GM19455 (cell line): Measurements from ENCODE around the gene RPL35.
"Not testable (repeated sequence)": the region's sequence is repeated elsewhere in the genome, so short reads cannot be mapped to it uniquely, and the experiment has no call there.

ENCODE experiments used
- ATAC-seq: cut with Tn5 transposase; IDR thresholded peaks from one replicate; pipeline ENCODE4 v1.9.1; 2021; ENCODE audit not compliant: unreplicated experiment

The RPL35 gene

DNA sequence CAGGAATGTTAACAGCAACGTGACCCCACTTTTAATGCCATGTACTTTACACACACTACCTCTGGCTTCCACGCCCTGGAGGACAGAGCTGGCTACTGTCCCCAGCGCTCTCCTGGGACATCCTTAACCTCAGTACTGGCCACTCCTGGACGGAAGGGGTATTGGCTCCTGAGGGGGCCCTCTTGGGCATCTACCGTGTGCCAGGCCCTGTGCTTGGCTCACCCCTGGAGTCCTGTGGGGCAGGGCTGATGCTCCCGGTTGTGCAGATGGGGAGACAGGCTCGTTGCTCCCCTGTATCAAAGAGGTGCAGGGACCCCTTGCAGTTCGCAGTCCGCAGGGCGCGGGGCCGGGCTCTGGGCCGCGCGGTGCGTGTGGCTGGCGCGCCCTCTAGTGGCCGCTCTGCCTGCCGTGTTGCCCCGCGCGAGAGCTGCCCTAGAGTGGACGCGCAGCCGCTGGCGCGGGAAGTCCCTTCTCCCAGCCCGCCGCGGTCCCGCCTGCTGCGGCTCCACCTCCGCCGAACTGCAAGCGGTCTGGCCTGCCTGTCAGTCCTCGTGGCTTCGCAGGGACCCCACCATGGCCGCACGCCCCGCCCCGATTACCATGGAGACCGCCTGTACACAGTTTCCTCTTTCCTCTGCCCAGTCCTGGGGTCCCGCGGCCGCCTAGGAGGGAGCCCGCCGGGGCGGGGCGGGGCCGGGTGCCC is 8.8 kb downstream of the RPL35 start, which contains the start of gene WDR38:
TSS of gene WDR38 (plus strand) at position 632 of the 703 bp plus-strand sequence. CDS start 72 bp downstream, outside the sequence.
- ATAC-seq = peak; percentile 68

DNA sequence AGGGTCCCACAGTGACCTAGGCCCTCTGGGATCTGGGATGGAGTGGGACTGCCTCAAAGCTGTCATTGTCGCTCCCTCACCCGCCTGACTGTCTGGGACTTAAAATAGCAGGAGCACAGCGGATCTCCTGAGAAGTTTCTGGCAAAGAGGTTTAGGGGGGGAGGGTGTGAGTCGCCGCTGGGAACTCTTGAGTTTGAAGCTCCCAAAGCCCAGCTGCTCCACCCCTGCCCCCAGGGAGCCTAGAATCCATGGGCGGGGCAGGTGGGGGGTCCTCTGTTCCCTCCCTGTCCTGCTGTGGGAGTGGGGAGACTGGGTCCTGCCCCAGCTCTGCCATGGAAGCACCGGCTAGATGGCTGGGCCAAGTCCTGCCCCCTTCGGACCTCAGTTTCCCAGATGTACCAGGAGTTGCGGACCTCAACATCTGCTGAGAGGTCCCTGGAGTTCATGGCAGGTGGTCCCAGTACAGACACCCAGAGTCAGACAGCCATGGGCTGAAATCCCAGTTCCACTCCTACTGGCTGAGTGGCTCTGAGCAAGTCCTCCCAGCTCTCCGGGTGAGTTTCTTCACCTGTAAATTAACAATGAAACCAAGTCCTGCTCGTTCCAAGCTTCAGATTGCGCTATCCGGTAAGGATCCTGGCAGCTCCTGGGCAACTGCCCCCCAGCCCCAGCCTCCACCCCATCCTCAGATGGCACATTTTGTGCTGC is 9.5 kb downstream of the RPL35 start:
- ATAC-seq = no peak

DNA sequence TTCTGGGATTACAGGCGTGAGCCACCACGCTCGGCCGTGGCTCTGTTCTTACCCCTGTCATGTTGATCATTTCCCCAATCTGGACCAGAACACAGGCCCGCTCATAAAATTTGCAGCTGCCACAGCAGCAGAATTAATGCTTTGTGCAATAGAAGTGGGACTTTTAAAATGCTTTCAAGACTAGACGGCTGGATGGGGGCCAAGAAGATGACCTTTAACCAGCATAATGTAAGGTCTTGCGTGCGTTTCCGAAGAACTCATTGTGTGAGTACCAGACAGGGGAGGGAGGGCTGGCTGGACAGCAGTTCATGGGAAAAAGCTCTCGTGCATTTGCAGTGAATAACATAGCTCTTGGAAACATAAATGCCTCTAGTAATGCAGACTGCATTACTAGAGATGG is 12.0 kb downstream of the RPL35 start:
- no peak for ATAC-seq

DNA sequence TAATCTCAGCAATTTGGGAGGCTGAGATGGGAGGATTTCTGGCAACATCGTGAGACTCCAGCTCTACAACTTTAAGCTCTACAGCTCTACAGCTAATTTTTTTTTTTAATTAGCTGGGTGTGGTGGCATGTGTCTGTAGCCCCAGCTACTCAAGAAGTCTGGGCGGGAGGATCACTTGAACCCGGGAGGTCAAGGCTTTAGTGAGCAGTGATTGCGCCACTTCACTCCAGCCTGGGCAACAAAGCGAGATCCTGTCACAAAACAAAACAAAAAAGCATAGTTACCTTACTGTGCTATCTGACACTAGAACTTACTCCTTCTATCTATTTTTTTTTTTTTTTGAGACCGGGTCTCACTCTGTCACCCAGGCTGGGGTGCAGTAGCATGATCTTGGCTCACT is 14.8 kb downstream of the RPL35 start:
- no peak for ATAC-seq

DNA sequence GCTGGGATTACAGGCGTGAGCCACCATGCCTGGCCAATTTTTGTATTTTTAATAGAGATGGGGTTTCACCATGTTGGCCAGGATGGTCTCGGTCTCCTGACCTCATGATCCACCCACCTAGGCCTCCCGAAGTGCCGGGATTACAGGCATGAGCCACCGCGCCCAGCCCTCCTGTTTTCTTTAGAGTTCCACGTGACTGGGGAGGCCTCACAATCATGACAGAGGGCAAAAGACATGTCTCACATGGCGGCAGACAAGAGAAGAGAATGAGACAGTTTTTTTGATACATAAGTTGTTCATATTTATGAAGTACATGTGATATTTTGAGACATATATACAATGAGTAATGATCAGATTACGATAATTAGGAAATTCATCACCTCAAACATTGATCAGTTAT is 15.3 kb downstream of the RPL35 start:
- ATAC-seq = not testable (repeated sequence)

DNA sequence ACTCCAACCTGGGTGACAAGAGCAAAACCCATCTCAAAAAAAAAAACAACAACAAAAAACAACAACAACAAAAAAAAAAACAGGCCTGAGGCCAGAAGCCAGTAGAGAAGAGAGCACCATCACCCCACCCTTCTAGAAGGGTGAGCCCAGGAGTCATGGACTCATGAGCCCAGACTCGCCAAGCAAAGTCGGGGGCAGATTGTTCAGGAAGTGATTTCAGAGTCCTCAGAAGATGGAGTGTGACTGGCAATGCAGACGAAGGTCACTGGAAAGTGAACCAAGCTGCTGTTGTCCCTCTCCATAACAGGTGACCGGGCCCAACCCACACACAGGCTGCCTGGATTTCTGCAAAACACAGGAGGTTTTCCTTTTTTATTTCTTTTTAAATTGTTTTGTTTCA is 17.5 kb downstream of the RPL35 start:
- no peak for ATAC-seq

DNA sequence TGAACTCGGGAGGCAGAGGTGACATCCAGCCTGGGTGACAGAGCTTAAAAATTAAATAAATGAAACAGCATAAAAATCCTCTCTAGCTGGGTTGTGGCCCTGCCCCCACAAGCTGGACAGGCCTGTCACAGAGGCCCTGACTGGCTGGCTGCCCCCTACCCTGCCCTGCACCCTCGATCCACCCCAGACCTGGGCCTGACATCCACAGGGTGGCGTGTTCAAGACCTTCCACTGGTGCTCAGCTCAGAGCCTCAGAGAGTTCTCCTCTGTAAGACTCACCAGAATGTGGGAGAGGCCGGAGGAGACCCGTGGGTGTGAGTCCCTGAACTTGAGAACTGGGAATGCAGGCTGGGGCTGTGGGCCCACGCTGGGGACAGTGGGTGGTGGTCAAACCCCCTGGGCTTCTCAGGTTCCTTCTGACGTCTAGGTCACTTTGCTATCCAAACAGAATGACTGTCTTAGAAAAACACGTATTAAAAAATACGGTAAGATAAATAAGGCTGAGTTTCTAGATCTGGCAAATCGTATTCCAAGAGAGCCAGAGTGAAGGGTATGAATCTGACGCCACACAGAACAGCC is 18.2 kb downstream of the RPL35 start:
- ATAC-seq = no peak

DNA sequence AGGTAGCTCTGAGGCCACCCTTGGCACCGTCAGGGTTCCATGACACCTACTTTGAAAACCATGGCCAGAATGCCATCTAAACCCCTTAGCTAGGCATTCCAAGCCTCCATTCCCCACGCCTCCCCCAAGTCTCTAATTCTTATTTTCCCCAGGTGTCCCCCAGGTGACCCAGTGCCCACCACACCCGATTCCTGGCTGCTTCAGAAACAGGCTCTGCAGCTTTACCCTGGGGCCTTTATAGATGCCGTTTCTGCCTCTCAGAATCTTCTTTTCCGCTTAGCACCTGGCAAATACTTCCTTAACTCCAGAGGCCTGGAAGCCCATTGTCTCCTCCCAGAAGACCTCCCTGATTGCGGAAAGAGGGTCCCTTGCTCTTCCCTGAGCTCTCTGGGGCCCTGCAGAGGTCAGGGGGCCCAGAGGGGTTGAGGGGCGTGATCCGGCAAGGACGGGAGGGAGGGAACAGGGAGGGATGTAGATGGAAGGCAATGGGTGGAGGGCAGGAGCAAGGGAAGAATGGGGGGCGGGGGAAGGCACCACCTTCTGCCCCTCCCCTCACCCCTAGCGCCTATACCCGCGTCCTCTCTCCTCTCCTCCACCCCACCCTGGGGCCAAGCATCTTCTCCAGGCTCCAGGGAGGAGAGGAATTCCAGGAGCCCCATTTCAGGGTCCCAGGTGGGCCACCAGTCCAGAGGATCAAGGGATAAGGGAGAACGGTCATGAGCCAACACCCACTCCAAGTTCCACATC is 20.5 kb downstream of the RPL35 start:
- ATAC-seq = no peak

DNA sequence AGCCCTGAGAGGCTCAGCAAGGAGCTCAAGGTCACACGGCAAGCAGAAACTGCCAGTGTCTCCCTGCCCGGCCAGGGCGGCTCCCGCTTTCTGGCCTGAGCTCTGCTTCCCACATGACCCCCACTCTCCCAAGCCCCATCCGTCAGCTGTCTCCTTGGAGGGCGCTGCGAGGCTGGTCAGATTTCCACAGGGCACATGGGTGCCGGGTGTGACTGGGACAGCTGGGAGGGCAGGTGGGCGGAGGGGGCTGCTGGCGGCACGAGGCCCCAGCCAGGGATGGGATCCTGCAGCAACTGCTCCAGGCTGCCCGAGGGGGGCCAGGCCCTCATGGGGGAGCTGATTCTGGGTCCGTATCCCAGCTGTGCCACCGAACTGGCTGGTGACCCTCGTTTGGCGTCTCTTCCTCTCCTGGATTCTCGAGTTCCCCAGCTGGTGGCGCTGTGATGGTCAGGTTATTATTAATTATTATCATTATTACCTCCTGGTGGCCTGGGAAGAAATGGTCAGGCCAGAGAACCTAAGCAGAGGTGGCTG is 21.4 kb downstream of the RPL35 start:
- ATAC-seq = no peak

DNA sequence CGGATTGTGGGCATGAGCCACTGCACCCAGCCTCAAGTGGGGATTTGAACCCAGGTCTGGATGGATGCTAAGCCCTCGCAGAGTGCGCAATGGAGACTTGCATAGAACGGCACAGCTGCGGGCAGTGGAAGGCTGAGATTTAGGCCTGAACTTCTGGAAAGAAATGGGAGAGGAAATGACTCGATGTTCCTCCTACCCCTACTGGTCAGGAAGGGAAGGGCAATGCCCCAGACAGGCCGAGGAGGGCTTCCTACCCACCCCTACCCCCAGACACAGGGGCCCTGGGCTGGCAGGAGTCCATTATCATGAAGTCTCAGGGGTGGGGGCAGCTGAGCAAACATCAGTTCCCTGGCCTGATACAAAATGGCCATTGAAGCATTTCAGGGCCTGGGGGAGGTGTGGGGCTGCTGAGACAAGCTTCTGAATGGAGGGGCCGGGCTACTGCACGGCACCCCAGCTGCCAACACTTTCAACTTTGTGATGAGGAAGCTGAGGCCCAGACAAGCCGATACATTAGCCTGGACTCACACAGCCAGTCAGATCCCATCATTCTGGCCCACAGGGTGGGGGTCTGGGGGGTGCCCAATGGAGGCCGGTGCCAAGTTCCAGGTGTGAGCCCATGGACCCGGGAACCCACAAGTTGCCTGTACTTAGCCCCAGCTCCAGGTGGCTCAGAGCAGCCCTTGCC is 22.0 kb downstream of the RPL35 start:
- no peak for ATAC-seq

DNA sequence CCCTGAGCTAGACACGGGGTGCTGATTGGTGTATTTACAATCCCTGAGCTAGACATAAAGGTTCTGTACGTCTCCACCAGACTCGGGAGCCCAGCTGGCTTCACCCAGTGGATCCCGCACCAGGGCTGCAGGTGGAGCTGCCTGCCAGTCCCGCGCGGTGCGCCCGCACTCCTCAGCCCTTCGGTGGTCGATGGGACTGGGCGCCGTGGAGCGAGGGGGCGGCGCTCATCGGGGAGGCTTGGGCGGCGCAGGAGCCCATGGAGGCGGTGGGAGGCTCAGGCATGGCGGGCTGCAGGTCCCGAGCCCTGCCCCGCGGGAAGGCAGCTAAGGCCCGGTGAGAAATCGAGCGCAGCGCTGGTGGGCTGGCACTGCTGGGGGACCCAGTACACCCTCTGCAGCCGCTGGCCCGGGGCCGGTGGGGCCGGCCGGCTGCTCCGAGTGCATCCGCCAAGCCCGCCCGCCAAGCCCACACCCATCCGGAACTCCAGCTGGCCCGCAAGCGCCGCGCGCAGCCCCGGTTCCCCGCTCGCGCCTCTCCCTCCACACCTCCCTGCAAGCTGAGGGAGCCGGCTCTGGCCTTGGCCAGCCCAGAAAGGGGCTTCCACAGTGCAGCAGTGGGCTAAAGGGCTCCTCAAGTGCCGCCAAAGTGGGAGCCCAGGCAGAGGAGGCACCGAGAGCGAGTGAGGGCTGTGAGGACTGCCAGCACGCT is 23.0 kb downstream of the RPL35 start:
- not testable (repeated sequence) for ATAC-seq

DNA sequence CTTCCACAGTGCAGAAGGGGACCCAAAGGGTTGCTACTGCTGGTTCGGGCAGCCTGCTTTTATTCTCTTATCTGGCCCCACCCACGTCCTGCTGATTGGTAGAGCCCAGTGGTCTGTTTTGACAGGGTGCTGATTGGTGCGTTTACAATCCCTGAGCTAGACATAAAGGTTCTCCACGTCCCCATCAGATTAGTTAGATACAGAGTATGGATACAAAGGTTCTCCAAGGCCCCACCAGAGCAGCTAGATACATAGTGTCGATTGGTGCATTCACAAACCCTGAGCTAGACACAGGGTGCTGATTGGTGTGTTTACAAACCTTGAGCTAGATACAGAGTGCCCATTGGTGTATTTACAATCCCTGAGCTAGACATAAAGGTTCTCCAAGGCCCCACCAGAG is 23.6 kb downstream of the RPL35 start:
- not testable (repeated sequence) for ATAC-seq

DNA sequence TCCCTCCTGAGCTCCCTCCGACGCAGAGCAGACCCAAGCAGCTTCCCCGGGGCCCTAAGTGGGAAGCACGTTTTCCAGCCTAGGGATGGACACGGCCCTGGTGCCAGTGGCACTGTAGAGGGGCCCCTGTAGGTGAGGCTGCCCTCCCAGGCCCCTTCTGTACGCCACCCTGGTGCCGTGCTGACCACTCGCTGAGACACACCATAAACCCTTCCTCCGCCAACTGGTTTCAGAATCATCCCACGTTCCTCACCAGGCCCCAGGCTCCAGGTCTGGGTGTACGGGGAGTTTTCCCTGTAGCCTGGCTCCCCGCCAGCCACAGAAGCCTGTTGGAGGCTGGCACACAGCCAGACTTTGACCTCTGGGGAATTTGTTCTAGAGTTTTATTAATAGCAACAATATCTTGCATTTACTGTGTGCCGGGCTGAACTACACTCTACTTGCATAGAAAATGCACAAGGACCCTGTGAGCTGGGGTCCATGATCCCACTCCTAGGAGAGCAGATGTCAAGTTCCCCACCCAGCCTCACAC is 26.7 kb downstream of the RPL35 start:
- no peak for ATAC-seq

DNA sequence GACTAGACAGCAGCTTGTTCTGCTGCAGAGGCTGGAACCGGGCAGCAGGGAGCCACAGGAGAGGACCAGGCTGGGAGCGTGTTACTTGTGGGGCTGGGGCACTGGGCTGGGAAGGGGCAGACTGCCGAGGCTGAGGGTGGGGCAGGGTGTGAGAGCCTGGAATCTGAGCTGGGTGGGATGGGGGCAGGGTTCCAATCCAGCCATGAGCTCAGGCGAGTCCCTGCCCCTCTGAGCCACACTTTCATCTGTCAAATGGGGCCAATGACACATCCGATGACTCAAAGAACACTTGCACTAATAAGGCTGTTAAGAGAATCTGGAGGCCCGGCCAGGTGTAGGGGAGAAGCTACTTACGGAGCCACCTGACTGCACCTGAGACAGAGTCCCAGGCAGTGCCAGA is 27.2 kb downstream of the RPL35 start:
- ATAC-seq = no peak

DNA sequence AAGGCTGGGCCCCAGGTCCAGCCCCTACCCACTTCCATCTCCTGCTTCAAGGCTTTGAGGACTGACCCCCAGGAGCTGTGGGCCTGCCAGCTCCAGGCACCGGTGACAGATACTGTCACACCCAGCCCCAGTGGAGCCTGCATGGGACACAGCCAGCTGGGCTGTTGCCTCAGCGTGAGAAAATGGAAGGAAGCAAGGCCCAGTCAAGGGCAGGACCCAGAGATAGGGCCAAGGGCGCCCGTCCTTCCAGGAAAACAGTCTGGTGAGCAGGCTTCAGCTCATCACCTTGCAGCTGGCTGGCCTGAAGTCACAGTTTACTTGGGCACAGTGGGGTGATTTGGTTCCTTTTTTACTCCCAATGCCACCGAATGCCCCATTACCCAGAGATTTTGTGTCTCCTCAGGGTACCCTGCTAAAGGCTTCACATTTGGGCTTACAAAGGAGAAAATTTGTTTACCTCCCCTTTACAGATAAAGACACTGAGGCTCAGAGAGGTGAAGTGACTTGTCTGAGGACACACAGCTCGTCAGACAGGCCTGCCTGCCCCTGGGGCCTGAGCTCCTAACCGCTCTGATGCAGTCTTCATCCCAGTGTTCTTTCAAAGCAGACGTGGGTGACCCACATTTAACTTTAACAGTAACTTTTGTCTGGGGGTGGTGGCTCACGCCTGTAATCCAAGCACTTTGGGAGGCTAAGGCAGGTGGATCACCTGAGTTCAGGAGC is 30.0 kb downstream of the RPL35 start:
- ATAC-seq = no peak

DNA sequence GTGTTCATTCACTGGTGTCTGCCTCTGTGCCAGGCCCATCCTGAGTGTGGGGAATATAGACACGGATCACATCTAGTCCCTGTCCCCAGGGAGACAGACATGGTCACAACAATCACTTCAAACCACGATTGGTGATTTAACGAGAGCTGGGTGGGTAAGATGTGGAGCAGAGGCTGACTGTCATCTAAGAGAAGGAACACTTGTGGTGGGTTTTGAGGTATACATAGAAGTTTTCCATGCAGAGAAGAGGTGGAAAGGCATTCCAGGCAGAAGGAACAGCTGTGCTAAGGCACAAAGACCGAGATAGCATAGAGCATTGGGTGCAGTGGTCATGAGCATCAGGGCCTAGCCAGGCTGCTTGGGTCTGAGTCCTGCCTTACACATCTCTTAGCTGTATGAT is 31.2 kb downstream of the RPL35 start:
- no peak for ATAC-seq

DNA sequence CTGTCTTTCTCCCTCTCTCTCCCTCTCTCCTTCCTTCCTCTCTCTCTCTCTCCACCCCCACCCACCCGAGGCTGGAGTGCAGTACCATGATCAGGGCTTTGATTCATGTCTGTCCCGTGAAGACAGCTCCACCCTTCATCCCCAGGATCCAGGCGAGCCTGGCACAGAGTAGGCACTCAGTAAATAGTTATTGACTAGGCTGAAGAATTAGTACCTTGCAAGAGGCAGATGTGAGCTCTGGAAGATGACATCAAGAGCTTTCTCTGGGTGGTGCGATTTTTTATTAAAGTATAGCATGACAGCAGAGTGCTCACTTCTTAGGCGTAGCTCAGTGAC is 32.5 kb downstream of the RPL35 start:
- ATAC-seq = no peak

DNA sequence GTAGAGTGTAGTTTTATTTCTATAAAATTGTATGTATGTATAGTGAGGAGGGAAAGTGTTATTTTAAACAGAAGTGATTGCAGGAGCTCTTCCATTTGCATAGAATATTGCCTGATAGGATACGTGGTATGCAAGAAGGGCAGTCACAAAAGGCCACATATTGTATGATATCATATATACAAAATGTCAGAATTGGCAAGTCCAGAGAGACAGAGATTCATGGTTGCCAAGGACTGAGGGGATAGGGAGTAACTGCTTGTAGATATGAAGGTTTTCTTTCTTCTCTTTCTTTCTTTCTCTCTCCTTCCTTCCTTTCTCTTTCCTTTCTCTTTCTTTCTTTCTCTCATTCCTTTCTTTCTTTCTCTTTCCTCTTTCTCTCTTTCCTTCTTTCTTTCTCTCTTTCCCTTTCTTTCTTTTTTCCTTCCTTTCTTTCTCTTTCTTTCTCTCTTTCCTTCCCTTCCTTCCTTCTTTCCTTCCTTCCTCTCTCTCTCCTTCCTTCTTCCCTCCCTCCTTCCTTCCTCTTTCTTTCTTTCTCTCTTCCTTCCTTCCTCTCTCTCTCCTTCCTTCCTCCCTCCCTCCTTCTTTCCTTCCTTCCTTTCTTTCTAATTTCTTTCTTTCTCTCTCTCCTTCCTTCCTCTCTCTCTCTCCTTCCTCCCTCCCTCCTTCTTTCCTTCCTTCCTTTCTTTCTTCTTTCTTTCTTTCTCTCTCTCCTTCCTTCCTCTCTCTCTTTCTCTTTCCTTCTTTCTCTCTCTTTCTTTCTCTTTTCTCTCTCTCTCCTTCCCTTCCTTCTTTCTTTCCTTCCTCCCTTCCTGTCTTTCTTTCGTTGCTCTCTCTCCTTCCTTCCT is 33.0 kb downstream of the RPL35 start:
- no peak for ATAC-seq
